Measurements from ENCODE around the gene RPL29.
"Not testable (repeated sequence)": the region's sequence is repeated elsewhere in the genome, so short reads cannot be mapped to it uniquely, and the experiment has no call there.

DNA sequence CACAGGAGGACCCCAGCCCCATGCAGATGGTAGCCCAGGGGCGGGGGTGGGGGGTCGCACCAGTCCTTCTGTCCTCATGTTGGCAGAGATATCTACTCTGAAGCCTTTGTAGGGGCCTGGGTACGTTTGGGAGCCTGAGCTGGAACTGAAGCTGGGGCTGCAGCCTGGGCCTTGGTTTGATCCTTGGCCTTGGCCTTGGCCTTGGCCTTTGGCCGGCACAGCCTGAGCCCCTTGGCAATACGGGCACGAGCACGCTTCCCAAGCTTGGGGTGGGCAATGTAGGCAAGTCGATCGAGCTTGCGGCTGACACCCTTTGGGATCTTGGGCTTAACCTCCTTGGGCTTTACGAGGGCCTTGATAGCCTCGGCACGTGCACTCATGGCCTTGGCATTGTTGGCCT is 2.0 kb downstream of the RPL29 start:
- TF ChIP-seq POLR2A (IDR thresholded peaks at IDR 0.05) = not testable (repeated sequence)
- TF ChIP-seq, protein P1, sequence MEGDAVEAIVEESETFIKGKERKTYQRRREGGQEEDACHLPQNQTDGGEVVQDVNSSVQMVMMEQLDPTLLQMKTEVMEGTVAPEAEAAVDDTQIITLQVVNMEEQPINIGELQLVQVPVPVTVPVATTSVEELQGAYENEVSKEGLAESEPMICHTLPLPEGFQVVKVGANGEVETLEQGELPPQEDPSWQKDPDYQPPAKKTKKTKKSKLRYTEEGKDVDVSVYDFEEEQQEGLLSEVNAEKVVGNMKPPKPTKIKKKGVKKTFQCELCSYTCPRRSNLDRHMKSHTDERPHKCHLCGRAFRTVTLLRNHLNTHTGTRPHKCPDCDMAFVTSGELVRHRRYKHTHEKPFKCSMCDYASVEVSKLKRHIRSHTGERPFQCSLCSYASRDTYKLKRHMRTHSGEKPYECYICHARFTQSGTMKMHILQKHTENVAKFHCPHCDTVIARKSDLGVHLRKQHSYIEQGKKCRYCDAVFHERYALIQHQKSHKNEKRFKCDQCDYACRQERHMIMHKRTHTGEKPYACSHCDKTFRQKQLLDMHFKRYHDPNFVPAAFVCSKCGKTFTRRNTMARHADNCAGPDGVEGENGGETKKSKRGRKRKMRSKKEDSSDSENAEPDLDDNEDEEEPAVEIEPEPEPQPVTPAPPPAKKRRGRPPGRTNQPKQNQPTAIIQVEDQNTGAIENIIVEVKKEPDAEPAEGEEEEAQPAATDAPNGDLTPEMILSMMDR (IDR thresholded peaks at IDR 0.05) = not testable (repeated sequence)

Measured in esophagus squamous epithelium (tissue), 4 donors.